CD14-positive monocyte (primary cell): ENCODE results near the gene F9. TPM values are rescaled to one million over a fixed set of nuclear protein-coding genes. Genes with fewer than 3 reads are reported as not detected.

Experiments used
- DNase-seq, 3 donors: peaks; one replicate each; pipeline ENCODE4 v3.0.0-alpha.2; 2011 to 2022
- H2AFZ ChIP-seq: 2 replicates; pipeline ENCODE4 v1.6.0; 2012; ENCODE audit warnings: mild to moderate bottlenecking, low read depth, low read length, inconsistent platforms; ENCODE audit not compliant: insufficient read depth, poor library complexity, severe bottlenecking
- H3K27ac ChIP-seq, 2 donors: 1 replicate in 1 of 2; 2 replicates in 1 of 2; pipeline ENCODE4 v1.5.1; 2012 to 2013; ENCODE audit warnings: low read length in 2 of 2, control low read depth in 1 of 2, inconsistent platforms in 1 of 2, low read depth in 1 of 2, mild to moderate bottlenecking in 1 of 2
- H3K27me3 ChIP-seq, 2 donors: one replicate each; pipeline versions ENCODE4 v1.6.0 to v1.6.1; 2011 to 2013; ENCODE audit warnings: low read length in 2 of 2; ENCODE audit not compliant: control insufficient read depth in 2 of 2, insufficient read depth in 2 of 2
- H3K36me3 ChIP-seq, 2 donors: replicated peaks in 1 of 2; 1 replicate in 1 of 2; 2 replicates in 1 of 2; pipeline versions ENCODE4 v1.5.1 to v1.6.1; 2012 to 2013; ENCODE audit warnings: low read length in 2 of 2, control low read depth in 1 of 2, inconsistent platforms in 1 of 2, mild to moderate bottlenecking in 1 of 2; ENCODE audit not compliant: insufficient read depth in 2 of 2, control insufficient read depth in 1 of 2
- H3K4me1 ChIP-seq, 2 donors: 1 replicate in 1 of 2; 2 replicates in 1 of 2; pipeline versions ENCODE4 v1.5.1 to v1.6.1; 2012 to 2013; ENCODE audit warnings: low read length in 2 of 2, control low read depth in 1 of 2, inconsistent platforms in 1 of 2, mild to moderate bottlenecking in 1 of 2, moderate library complexity in 1 of 2; ENCODE audit not compliant: insufficient read depth in 2 of 2, control insufficient read depth in 1 of 2
- H3K4me2 ChIP-seq: replicated peaks from 2 replicates; pipeline ENCODE3; 2012; ENCODE audit warnings: low read length, moderate library complexity, mild to moderate bottlenecking; ENCODE audit not compliant: poor library complexity, severe bottlenecking; ENCODE audit errors: extremely low read depth
- H3K4me3 ChIP-seq, 3 experiments: fragments of 200-600 bp in 1 of 3; sonication (generic) in 1 of 3; replicated peaks in 1 of 3; 1 replicate in 2 of 3; 2 replicates in 1 of 3; pipeline ENCODE4 v1.5.1; 2011 to 2013; ENCODE audit warnings: low read length in 3 of 3, mild to moderate bottlenecking in 3 of 3, control low read depth in 2 of 3, low read depth in 2 of 3, inconsistent platforms in 1 of 3, moderate library complexity in 1 of 3
- H3K79me2 ChIP-seq: 2 replicates; pipeline ENCODE4 v1.6.0; 2012; ENCODE audit warnings: mild to moderate bottlenecking, control low read depth, inconsistent platforms, low read length, moderate library complexity; ENCODE audit not compliant: insufficient read depth
- H3K9ac ChIP-seq: 2 replicates; pipeline ENCODE4 v1.6.0; 2017; ENCODE audit warnings: low read length, mild to moderate bottlenecking; ENCODE audit not compliant: insufficient read depth, poor library complexity, severe bottlenecking
- H3K9me3 ChIP-seq, 2 donors: replicated peaks in 1 of 2; 1 replicate in 1 of 2; 2 replicates in 1 of 2; pipeline versions ENCODE4 v1.5.1 to v1.6.1; 2012 to 2013; ENCODE audit warnings: low read length in 2 of 2, control low read depth in 1 of 2; ENCODE audit not compliant: control insufficient read depth in 1 of 2, insufficient read depth in 1 of 2
- H4K20me1 ChIP-seq: 2 replicates; pipeline ENCODE4 v1.6.0; 2012; ENCODE audit warnings: mild to moderate bottlenecking, low read length, control low read depth, moderate library complexity; ENCODE audit not compliant: insufficient read depth
- H3K27ac Mint-ChIP-seq, 7 donors: one replicate each; pipeline ENCODE4 v1.8.0; 2020; ENCODE audit warnings: mild to moderate bottlenecking in 7 of 7, mixed read lengths in 7 of 7, moderate library complexity in 6 of 7, inconsistent platforms in 2 of 7
- H3K27me3 Mint-ChIP-seq, 3 donors: one replicate each; pipeline ENCODE4 v1.8.0; 2021 to 2022; ENCODE audit warnings: low read depth in 3 of 3, mild to moderate bottlenecking in 3 of 3, mixed read lengths in 3 of 3, moderate library complexity in 3 of 3, inconsistent platforms in 1 of 3
- H3K36me3 Mint-ChIP-seq, 2 donors: one replicate each; pipeline ENCODE4 v1.8.0; 2020; ENCODE audit warnings: mixed read lengths in 2 of 2, inconsistent platforms in 1 of 2, mild to moderate bottlenecking in 1 of 2
- H3K4me1 Mint-ChIP-seq: one replicate; pipeline ENCODE4 v1.8.0; 2020; ENCODE audit warnings: mild to moderate bottlenecking, mixed read lengths
- H3K4me3 Mint-ChIP-seq, 2 donors: one replicate each; pipeline ENCODE4 v1.8.0; 2020; ENCODE audit warnings: mild to moderate bottlenecking in 2 of 2, mixed read lengths in 2 of 2, moderate library complexity in 1 of 2
- H3K9me3 Mint-ChIP-seq, 7 donors: one replicate each; pipeline ENCODE4 v1.8.0; 2020 to 2022; ENCODE audit warnings: mixed read lengths in 7 of 7, mild to moderate bottlenecking in 6 of 7, moderate library complexity in 6 of 7, inconsistent platforms in 2 of 7
- WGBS: methylation state at CpG from one replicate; pipeline ENCODE4 v1.1.5; 2013; ENCODE audit warnings: missing lambda C conversion rate; ENCODE audit not compliant: insufficient coverage; 5-methylcytosine and 5-hydroxymethylcytosine counted together
- intact Hi-C, 2 donors: fragments of 100-400 bp; cut with micrococcal nuclease; formaldehyde crosslinking; loops; one replicate each; pipeline versions ENCODE4 v1.15.0 to v1.15.1; 2023
- polyA plus RNA-seq, 3 donors: library from polyadenylated mRNA; depleted of rRNA in 1 of 3; unstranded in 2 of 3; stranded (reverse) in 1 of 3; fragments of 300-500 nt in 2 of 3; fragments of >200 nt in 1 of 3; fragmentation: Illumina TruSeq in 2 of 3; gene quantifications; 1 replicate in 2 of 3; 2 replicates in 1 of 3; pipeline ENCODE4 v1.2.3, GENCODE V29; 2012 to 2021
- TF ChIP-seq, protein P1 (sequence below): fragments of 200-600 bp; IDR thresholded peaks from one replicate; pipeline ENCODE4 v1.8.0; 2022; ENCODE audit warnings: antibody characterized with exemption, mild to moderate bottlenecking

F9 gene
- polyA plus RNA-seq, 3 donors: not detected

DNA sequence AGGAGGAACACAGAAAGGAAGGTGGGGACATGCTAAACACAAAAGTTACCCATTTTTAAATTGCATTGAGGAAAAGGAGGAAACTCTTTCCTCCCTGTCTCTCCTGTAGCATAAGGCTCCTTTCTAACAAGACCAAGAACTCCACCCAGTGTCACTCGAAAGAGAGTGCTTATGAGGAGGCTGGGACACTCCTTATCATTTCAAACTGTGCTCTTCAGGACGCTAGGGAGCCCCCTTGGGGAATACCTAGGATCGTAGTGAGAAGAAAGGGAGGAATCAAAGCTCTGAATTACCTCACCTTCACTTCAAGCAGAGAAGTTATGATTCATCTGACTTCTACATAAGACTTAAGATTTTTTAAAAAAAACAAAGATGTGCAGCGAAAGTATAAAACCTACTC is 65.5 kb downstream of the F9 start:
- peaks cover 0 to 4% (median 0%) of the 10 kb centered on the region in 3 donors for H3K27me3 Mint-ChIP-seq
- no CpG with 5 or more reads among the region's 4 CpGs for WGBS
- DNase-seq: no peak

DNA sequence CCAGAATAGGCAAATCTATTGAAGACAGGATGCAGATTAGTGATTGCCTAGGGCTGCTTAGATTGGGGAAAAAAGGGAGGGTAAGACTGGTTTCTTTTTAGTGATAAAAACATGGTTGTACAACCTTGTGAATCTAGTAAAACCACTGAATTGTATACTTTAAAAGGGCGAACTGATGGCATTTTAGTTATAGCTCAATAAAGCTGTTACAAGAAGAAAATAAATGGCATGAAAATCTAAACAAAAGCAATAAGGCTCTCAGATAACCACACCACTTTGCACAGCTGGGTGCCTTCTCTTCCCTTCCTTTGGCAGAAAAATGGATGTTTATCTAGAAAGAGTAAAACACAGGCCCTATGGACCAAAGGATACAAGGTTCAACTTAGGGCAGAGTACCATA is 69.6 kb downstream of the F9 start:
- no peak overlapping the region for H3K4me2 ChIP-seq
- H3K27me3 ChIP-seq: peaks cover 0 to 2% of the 10 kb centered on the region in 2 donors
- H3K36me3 ChIP-seq: no peaks in the 10 kb centered on the region
- no peak overlapping the region for H3K27ac ChIP-seq
- no peaks in the 10 kb centered on the region for H3K79me2 ChIP-seq
- H3K9me3 Mint-ChIP-seq: peaks cover 0 to 7% (median 0%) of the 10 kb centered on the region in 7 donors
- H3K4me1 ChIP-seq: no peaks in the 10 kb centered on the region
- DNase-seq: no peak
- H3K4me3 Mint-ChIP-seq: no peak overlapping the region
- H4K20me1 ChIP-seq: no peaks in the 10 kb centered on the region
- TF ChIP-seq, protein P1, sequence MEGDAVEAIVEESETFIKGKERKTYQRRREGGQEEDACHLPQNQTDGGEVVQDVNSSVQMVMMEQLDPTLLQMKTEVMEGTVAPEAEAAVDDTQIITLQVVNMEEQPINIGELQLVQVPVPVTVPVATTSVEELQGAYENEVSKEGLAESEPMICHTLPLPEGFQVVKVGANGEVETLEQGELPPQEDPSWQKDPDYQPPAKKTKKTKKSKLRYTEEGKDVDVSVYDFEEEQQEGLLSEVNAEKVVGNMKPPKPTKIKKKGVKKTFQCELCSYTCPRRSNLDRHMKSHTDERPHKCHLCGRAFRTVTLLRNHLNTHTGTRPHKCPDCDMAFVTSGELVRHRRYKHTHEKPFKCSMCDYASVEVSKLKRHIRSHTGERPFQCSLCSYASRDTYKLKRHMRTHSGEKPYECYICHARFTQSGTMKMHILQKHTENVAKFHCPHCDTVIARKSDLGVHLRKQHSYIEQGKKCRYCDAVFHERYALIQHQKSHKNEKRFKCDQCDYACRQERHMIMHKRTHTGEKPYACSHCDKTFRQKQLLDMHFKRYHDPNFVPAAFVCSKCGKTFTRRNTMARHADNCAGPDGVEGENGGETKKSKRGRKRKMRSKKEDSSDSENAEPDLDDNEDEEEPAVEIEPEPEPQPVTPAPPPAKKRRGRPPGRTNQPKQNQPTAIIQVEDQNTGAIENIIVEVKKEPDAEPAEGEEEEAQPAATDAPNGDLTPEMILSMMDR: no peak
- H3K36me3 Mint-ChIP-seq: no peaks in the 10 kb centered on the region
- no peak overlapping the region for H3K4me3 ChIP-seq
- no peaks in the 10 kb centered on the region for H3K9me3 ChIP-seq
- H3K27me3 Mint-ChIP-seq: peaks cover 0 to 4% (median 3%) of the 10 kb centered on the region in 3 donors
- H3K27ac Mint-ChIP-seq: no peak overlapping the region
- intact Hi-C loops: no loop called here
- no peak overlapping the region for H3K9ac ChIP-seq
- no CpG with 5 or more reads among the region's 1 CpG for WGBS
- no peak overlapping the region for H2AFZ ChIP-seq
- H3K4me1 Mint-ChIP-seq: no peaks in the 10 kb centered on the region

More for the DNA sequence above, 65.5 kb downstream of the F9 start:
- H3K9ac ChIP-seq: no peak overlapping the region
- H3K4me2 ChIP-seq: no peak overlapping the region
- Mint-ChIP-seq H3K36me3 (no peaks in the 10 kb centered on the region), H3K27ac (peak overlapping the region in 1 of 7 donors; percentile 68), H3K4me1 (no peaks in the 10 kb centered on the region), H3K4me3 (no peak overlapping the region), H3K9me3 (peaks cover 0 to 7% (median 2%) of the 10 kb centered on the region in 7 donors)
- no peaks in the 10 kb centered on the region for H4K20me1 ChIP-seq
- intact Hi-C loops: no loop called here
- H3K4me3 ChIP-seq: no peak overlapping the region
- H3K27me3 ChIP-seq: no peaks in the 10 kb centered on the region
- no peak overlapping the region for H2AFZ ChIP-seq
- no peaks in the 10 kb centered on the region for H3K9me3 ChIP-seq
- H3K4me1 ChIP-seq: no peaks in the 10 kb centered on the region
- H3K27ac ChIP-seq: no peak overlapping the region
- no peaks in the 10 kb centered on the region for H3K36me3 ChIP-seq
- TF ChIP-seq, protein P1: no peak
- no peaks in the 10 kb centered on the region for H3K79me2 ChIP-seq

Other genes with a start within 250 kb of the F9 start
- under 1 TPM in 1 of 3 donors, not detected in 2; 0.40 TPM for gene MCF2, start 177.4 kb downstream of the F9 start, polyA plus RNA-seq